ENCODE measurements around the gene PTPRG.

The PTPRG gene

GRCh38 chr3:62325896-62326295, 764.5 kb downstream of the PTPRG start:
- H3K27ac ChIP-seq (ENCODE audit: insufficient read depth, low read length, poor library complexity, severe bottlenecking), result no peak overlapping the region
- no peaks in the 10 kb centered on the region for H3K27me3 ChIP-seq (replicated peaks; ENCODE audit: control insufficient read depth, insufficient read depth, low read length, poor library complexity, severe bottlenecking)
- no peaks in the 10 kb centered on the region for H3K36me3 ChIP-seq (ENCODE audit: control insufficient read depth, insufficient read depth, low read length)
- H3K4me1 ChIP-seq (ENCODE audit: control insufficient read depth, insufficient read depth, low read length, poor library complexity, severe bottlenecking), result no peaks in the 10 kb centered on the region
- no peak for DNase-seq
- H3K4me3 ChIP-seq (ENCODE audit: insufficient read depth, low read depth, low read length, poor library complexity, severe bottlenecking), result no peak overlapping the region
- H3K9me3 ChIP-seq (ENCODE audit: control insufficient read depth, low read length), result no peaks in the 10 kb centered on the region

- no peak overlapping the region for H3K27ac ChIP-seq (ENCODE audit: insufficient read depth, low read length, poor library complexity, severe bottlenecking)
- no peaks in the 10 kb centered on the region for H3K9me3 ChIP-seq (ENCODE audit: control insufficient read depth, low read length)
- no peaks in the 10 kb centered on the region for H3K4me1 ChIP-seq (ENCODE audit: control insufficient read depth, insufficient read depth, low read length, poor library complexity, severe bottlenecking)
- H3K4me3 ChIP-seq (ENCODE audit: insufficient read depth, low read depth, low read length, poor library complexity, severe bottlenecking), result no peak overlapping the region
- no peaks in the 10 kb centered on the region for H3K36me3 ChIP-seq (ENCODE audit: control insufficient read depth, insufficient read depth, low read length)
- no peaks in the 10 kb centered on the region for H3K27me3 ChIP-seq (replicated peaks; ENCODE audit: control insufficient read depth, insufficient read depth, low read length, poor library complexity, severe bottlenecking)
- no peak for DNase-seq
Observed at GRCh38 chr3:62329971-62330370, 768.6 kb downstream of the PTPRG start.

- Histone ChIP-seq H3K9me3 (ENCODE audit: control insufficient read depth, low read length) (no peaks in the 10 kb centered on the region), H3K27me3 (replicated peaks; ENCODE audit: control insufficient read depth, insufficient read depth, low read length, poor library complexity, severe bottlenecking) (no peaks in the 10 kb centered on the region)
- DNase-seq, result no peak
Observed at GRCh38 chr3:62332017-62332416, 770.6 kb downstream of the PTPRG start.

GRCh38 chr3:62332835-62333244, 771.5 kb downstream of the PTPRG start:
- Histone ChIP-seq H3K9me3 (ENCODE audit: control insufficient read depth, low read length) (no peaks in the 10 kb centered on the region), H3K4me3 (ENCODE audit: insufficient read depth, low read depth, low read length, poor library complexity, severe bottlenecking) (no peak overlapping the region), H3K27me3 (replicated peaks; ENCODE audit: control insufficient read depth, insufficient read depth, low read length, poor library complexity, severe bottlenecking) (no peaks in the 10 kb centered on the region), H3K27ac (ENCODE audit: insufficient read depth, low read length, poor library complexity, severe bottlenecking) (no peak overlapping the region), H3K36me3 (ENCODE audit: control insufficient read depth, insufficient read depth, low read length) (no peaks in the 10 kb centered on the region), H3K4me1 (ENCODE audit: control insufficient read depth, insufficient read depth, low read length, poor library complexity, severe bottlenecking) (no peaks in the 10 kb centered on the region)
- no peak for DNase-seq

More at GRCh38 chr3:62332017-62332416, 770.6 kb downstream of the PTPRG start:
- H3K27ac ChIP-seq (ENCODE audit: insufficient read depth, low read length, poor library complexity, severe bottlenecking), result no peak overlapping the region
- H3K36me3 ChIP-seq (ENCODE audit: control insufficient read depth, insufficient read depth, low read length), result no peaks in the 10 kb centered on the region
- H3K4me3 ChIP-seq (ENCODE audit: insufficient read depth, low read depth, low read length, poor library complexity, severe bottlenecking), result no peak overlapping the region
- no peaks in the 10 kb centered on the region for H3K4me1 ChIP-seq (ENCODE audit: control insufficient read depth, insufficient read depth, low read length, poor library complexity, severe bottlenecking)

GRCh38 chr3:62335196-62335595, 773.8 kb downstream of the PTPRG start:
- no peak for DNase-seq
- Histone ChIP-seq H3K27me3 (replicated peaks; ENCODE audit: control insufficient read depth, insufficient read depth, low read length, poor library complexity, severe bottlenecking) (no peaks in the 10 kb centered on the region), H3K4me1 (ENCODE audit: control insufficient read depth, insufficient read depth, low read length, poor library complexity, severe bottlenecking) (no peaks in the 10 kb centered on the region), H3K9me3 (ENCODE audit: control insufficient read depth, low read length) (no peaks in the 10 kb centered on the region), H3K4me3 (ENCODE audit: insufficient read depth, low read depth, low read length, poor library complexity, severe bottlenecking) (no peak overlapping the region), H3K36me3 (ENCODE audit: control insufficient read depth, insufficient read depth, low read length) (no peaks in the 10 kb centered on the region), H3K27ac (ENCODE audit: insufficient read depth, low read length, poor library complexity, severe bottlenecking) (no peak overlapping the region)

- Histone ChIP-seq H3K9me3 (ENCODE audit: control insufficient read depth, low read length) (no peaks in the 10 kb centered on the region), H3K36me3 (ENCODE audit: control insufficient read depth, insufficient read depth, low read length) (no peaks in the 10 kb centered on the region), H3K4me1 (ENCODE audit: control insufficient read depth, insufficient read depth, low read length, poor library complexity, severe bottlenecking) (no peaks in the 10 kb centered on the region), H3K27me3 (replicated peaks; ENCODE audit: control insufficient read depth, insufficient read depth, low read length, poor library complexity, severe bottlenecking) (no peaks in the 10 kb centered on the region), H3K27ac (ENCODE audit: insufficient read depth, low read length, poor library complexity, severe bottlenecking) (no peak overlapping the region), H3K4me3 (ENCODE audit: insufficient read depth, low read depth, low read length, poor library complexity, severe bottlenecking) (no peak overlapping the region)
- no peak for DNase-seq
Observed at GRCh38 chr3:62343755-62344154, 782.4 kb downstream of the PTPRG start.
